ENCODE measurements around the gene KLHL29.

The KLHL29 gene

GRCh38 chr2:23432531-23432930, 47.6 kb downstream of the KLHL29 start:
- in situ Hi-C loops (cut with HindIII; ENCODE audit: low pct_ligation_motif_present, low pct_unique_long_range_greater_than_20kb, low sequenced_read_pairs) = no loop called here
- DNase-seq = no peak

- in situ Hi-C loops (cut with HindIII; ENCODE audit: low pct_ligation_motif_present, low pct_unique_long_range_greater_than_20kb, low sequenced_read_pairs) = no loop called here
These were observed 48.3 kb downstream of the KLHL29 start for GRCh38 chr2:23433282-23433681.

GRCh38 chr2:23434721-23435121, 49.7 kb downstream of the KLHL29 start:
- in situ Hi-C loops (cut with HindIII; ENCODE audit: low pct_ligation_motif_present, low pct_unique_long_range_greater_than_20kb, low sequenced_read_pairs) = no loop called here
- no peak for DNase-seq

More at GRCh38 chr2:23433282-23433681, 48.3 kb downstream of the KLHL29 start:
- no peak for DNase-seq

- in situ Hi-C loops (cut with HindIII; ENCODE audit: low pct_ligation_motif_present, low pct_unique_long_range_greater_than_20kb, low sequenced_read_pairs) = no loop called here
- DNase-seq = no peak
These were observed 50.5 kb downstream of the KLHL29 start for GRCh38 chr2:23435250-23436035.

- in situ Hi-C loops (cut with HindIII; ENCODE audit: low pct_ligation_motif_present, low pct_unique_long_range_greater_than_20kb, low sequenced_read_pairs) = no loop called here
- no peak for DNase-seq
These were observed 51.5 kb downstream of the KLHL29 start for GRCh38 chr2:23436346-23437098.

GRCh38 chr2:23441414-23441813, 56.4 kb downstream of the KLHL29 start:
- DNase-seq = no peak
- in situ Hi-C loops (cut with HindIII; ENCODE audit: low pct_ligation_motif_present, low pct_unique_long_range_greater_than_20kb, low sequenced_read_pairs) = no loop called here

- in situ Hi-C loops (cut with HindIII; ENCODE audit: low pct_ligation_motif_present, low pct_unique_long_range_greater_than_20kb, low sequenced_read_pairs) = no loop called here
- no peak for DNase-seq
These were observed 60.5 kb downstream of the KLHL29 start for GRCh38 chr2:23445450-23445868.

- no peak for DNase-seq
- in situ Hi-C loops (cut with HindIII; ENCODE audit: low pct_ligation_motif_present, low pct_unique_long_range_greater_than_20kb, low sequenced_read_pairs) = no loop called here
These were observed 61.9 kb downstream of the KLHL29 start for GRCh38 chr2:23446916-23447315.

GRCh38 chr2:23447405-23447804, 62.4 kb downstream of the KLHL29 start:
- DNase-seq = no peak
- in situ Hi-C loops (cut with HindIII; ENCODE audit: low pct_ligation_motif_present, low pct_unique_long_range_greater_than_20kb, low sequenced_read_pairs) = no loop called here

- in situ Hi-C loops (cut with HindIII; ENCODE audit: low pct_ligation_motif_present, low pct_unique_long_range_greater_than_20kb, low sequenced_read_pairs) = no loop called here
- no peak for DNase-seq
These were observed 63.9 kb downstream of the KLHL29 start for GRCh38 chr2:23448906-23449305.

- in situ Hi-C loops (cut with HindIII; ENCODE audit: low pct_ligation_motif_present, low pct_unique_long_range_greater_than_20kb, low sequenced_read_pairs) = no loop called here
- no peak for DNase-seq
These were observed 64.4 kb downstream of the KLHL29 start for GRCh38 chr2:23449413-23449812.

- DNase-seq = no peak
- in situ Hi-C loops (cut with HindIII; ENCODE audit: low pct_ligation_motif_present, low pct_unique_long_range_greater_than_20kb, low sequenced_read_pairs) = no loop called here
These were observed 64.9 kb downstream of the KLHL29 start for GRCh38 chr2:23449831-23450331.

GRCh38 chr2:23452372-23452771, 67.4 kb downstream of the KLHL29 start:
- no peak for DNase-seq
- in situ Hi-C loops (cut with HindIII; ENCODE audit: low pct_ligation_motif_present, low pct_unique_long_range_greater_than_20kb, low sequenced_read_pairs) = no loop called here

- DNase-seq = no peak
- in situ Hi-C loops (cut with HindIII; ENCODE audit: low pct_ligation_motif_present, low pct_unique_long_range_greater_than_20kb, low sequenced_read_pairs) = no loop called here
These were observed 68.0 kb downstream of the KLHL29 start for GRCh38 chr2:23452853-23453420.

- in situ Hi-C loops (cut with HindIII; ENCODE audit: low pct_ligation_motif_present, low pct_unique_long_range_greater_than_20kb, low sequenced_read_pairs) = no loop called here
- no peak for DNase-seq
These were observed 68.5 kb downstream of the KLHL29 start for GRCh38 chr2:23453432-23453831.

- in situ Hi-C loops (cut with HindIII; ENCODE audit: low pct_ligation_motif_present, low pct_unique_long_range_greater_than_20kb, low sequenced_read_pairs) = no loop called here
- DNase-seq = no peak
These were observed 69.0 kb downstream of the KLHL29 start for GRCh38 chr2:23453836-23454460.

- no peak for DNase-seq
- in situ Hi-C loops (cut with HindIII; ENCODE audit: low pct_ligation_motif_present, low pct_unique_long_range_greater_than_20kb, low sequenced_read_pairs) = no loop called here
These were observed 69.6 kb downstream of the KLHL29 start for GRCh38 chr2:23454501-23455120.

GRCh38 chr2:23456396-23456795, 71.4 kb downstream of the KLHL29 start:
- DNase-seq = no peak
- in situ Hi-C loops (cut with HindIII; ENCODE audit: low pct_ligation_motif_present, low pct_unique_long_range_greater_than_20kb, low sequenced_read_pairs) = no loop called here
